Fibroblast of villous mesenchyme (primary cell): ENCODE results near the gene PTGER4. TPM values are rescaled to one million over a fixed set of nuclear protein-coding genes. Genes with fewer than 3 reads are reported as not detected.
"Not testable (repeated sequence)": the region's sequence is repeated elsewhere in the genome, so short reads cannot be mapped to it uniquely, and the experiment has no call there.

Experiments
- DNase-seq: peaks from one replicate; pipeline ENCODE4 v3.0.0-alpha.2; 2010; ENCODE audit warnings: low read depth
- H3K4me3 ChIP-seq: 2 replicates; pipeline ENCODE4 v1.5.1; 2011; ENCODE audit warnings: low read depth, mild to moderate bottlenecking, low read length
- CTCF ChIP-seq: IDR thresholded peaks from 2 replicates; pipeline ENCODE4 v1.5.1; 2012; ENCODE audit warnings: low read depth, mild to moderate bottlenecking, low read length; ENCODE audit not compliant: insufficient read depth
- total RNA-seq: library from RNA; depleted of rRNA; stranded (reverse); fragments of >200 nt; gene quantifications from 2 replicates; pipeline ENCODE4 v1.2.3, GENCODE V29; 2012

Gene PTGER4
- total RNA-seq: 4.3 and 8.7 TPM in 2 replicates

- TF ChIP-seq CTCF: no peak
- DNase-seq: no peak
- H3K4me3 ChIP-seq: peak within 1 kb of the TSS; percentile 71
Measured at GRCh38 chr5:40679913-40680681, at the start of gene PTGER4. Gene PTGER4 (plus strand): TSS chr5:40679915. CDS start chr5:40680994, 1,079 bp downstream.

- no peak for TF ChIP-seq CTCF
- no peak overlapping the region for H3K4me3 ChIP-seq
- no peak for DNase-seq
Measured at GRCh38 chr5:40630126-40630525, 49.6 kb upstream of the PTGER4 start.

- no peak for TF ChIP-seq CTCF
- DNase-seq: no peak
- no peak overlapping the region for H3K4me3 ChIP-seq
Measured at GRCh38 chr5:40631236-40631635, 48.5 kb upstream of the PTGER4 start.

GRCh38 chr5:40634154-40634553, 45.6 kb upstream of the PTGER4 start:
- DNase-seq: no peak
- TF ChIP-seq CTCF: no peak
- no peak overlapping the region for H3K4me3 ChIP-seq

- DNase-seq: no peak
- H3K4me3 ChIP-seq: no peak overlapping the region
- TF ChIP-seq CTCF: no peak
Measured at GRCh38 chr5:40634593-40634992, 45.1 kb upstream of the PTGER4 start.

GRCh38 chr5:40639531-40639930, 40.2 kb upstream of the PTGER4 start:
- DNase-seq, H3K4me3 ChIP-seq: not testable (repeated sequence)

- no peak overlapping the region for H3K4me3 ChIP-seq
- TF ChIP-seq CTCF: no peak
- no peak for DNase-seq
Measured at GRCh38 chr5:40646266-40646665, 33.4 kb upstream of the PTGER4 start.
